HT-29 (cell line): ENCODE data around the gene CFAP157. TPM values are rescaled to one million over a fixed set of nuclear protein-coding genes. Genes with fewer than 3 reads are reported as not detected.
A peak's percentile ranks its signal among the peaks of the same experiment; 100 is the strongest.
"Not testable (repeated sequence)": the region's sequence is repeated elsewhere in the genome, so short reads cannot be mapped to it uniquely, and the experiment has no call there.

Experiments used
- DNase-seq: peaks from one replicate; pipeline ENCODE4 v3.0.0-alpha.2; 2015; ENCODE audit warnings: low spot score
- total RNA-seq: library from RNA; depleted of rRNA; stranded (reverse); fragments of >200 nt; shearing (Covaris generic); gene quantifications from 2 replicates; pipeline ENCODE4 v1.2.3, GENCODE V29; 2014

Gene CFAP157
- total RNA-seq, 1 experiment from 2014 or later, result 0.28 TPM

DNA sequence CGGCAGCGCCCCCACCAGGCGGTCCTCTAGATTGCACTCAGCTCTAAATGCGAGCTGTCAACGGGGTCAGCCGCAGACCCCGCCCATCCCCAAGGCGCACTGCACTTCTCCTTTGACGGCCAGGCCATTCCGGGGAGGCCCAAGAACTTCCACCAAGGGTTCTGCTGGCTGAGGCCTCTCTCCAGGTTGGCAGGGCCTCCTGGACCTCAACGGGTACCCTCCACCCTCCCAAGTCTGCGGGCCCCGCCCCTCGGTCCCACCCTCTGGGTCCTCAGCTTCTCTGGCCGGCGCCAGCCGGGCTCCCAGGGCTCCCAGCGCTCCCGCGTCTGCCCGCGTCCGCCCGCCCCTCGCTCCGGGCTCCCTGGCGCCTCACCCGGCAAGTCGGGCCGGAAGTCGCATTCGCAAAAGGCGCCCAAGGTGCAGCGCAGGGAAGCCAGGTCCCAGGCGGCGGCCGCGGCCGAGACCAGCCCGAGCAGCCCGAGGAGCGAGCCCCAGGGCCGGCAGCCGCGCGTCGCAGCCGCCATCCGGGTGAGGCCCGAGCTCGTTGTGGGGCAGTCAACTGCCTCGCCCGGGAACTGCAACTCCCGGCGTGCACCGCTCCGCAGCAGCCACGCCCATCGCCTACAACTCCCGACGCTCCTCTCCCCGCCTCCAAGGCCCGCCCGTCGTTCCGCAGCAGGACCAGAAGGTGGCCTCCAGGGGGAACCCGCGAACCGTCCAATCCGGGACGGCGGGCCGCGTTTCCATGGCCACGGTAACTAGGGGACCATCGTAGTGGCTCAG is 28.1 kb downstream of the CFAP157 start, which contains the start of gene TOR2A:
Gene TOR2A (minus strand): TSS at position 548 of the 783 bp plus-strand sequence. CDS start 24 bp downstream, at position 524.
- peak; percentile 98 for DNase-seq

DNA sequence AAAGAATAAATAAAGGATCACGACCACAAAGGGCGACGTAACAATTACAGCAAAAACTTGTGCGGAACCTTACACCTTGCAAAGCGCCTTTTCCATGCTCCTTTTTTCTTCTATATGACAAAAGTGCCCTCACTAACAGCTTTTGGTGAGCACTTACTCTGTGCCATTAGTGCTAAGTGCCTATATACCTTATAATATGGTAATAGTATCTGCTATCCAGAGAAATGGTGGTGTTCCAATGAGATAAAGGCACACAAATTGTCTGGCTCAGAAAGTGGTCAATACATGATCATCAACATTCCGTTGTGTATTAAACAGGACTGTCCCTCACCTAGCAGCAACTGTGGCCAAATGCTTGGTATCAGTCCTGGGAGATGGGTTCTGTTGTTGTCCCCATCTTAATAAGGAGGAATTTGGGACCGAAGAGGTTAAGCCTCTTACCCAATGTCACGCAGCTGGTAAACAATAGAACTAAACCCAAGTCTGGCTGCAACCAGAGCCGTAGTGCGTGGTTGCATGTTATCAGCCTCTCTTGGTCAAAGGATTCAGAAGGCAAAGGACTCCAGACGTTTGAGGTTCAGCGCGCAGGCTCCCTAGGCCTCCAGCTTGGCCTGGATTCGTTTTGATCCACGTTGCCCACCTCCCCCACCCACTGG is 28.9 kb downstream of the CFAP157 start:
- DNase-seq, result no peak

DNA sequence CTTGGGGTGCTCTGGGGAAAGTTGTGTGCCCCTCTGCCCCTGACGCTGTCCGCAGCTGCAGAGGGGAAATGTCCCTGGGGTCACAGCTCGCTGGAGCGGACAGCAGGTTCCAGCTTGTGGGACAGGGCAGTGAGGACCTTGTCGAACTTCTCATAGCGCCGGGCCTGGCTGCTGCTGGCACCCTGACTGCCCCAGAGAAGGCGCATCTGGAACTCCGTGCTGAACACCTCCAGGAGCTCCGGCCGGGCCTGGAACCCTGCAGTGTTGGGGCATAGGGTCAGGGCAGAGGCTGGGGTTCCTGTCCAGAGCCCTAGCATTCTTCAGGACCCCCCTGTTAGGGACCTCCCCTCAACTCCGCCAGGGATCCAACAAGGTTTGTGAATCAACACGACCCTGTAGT is 31.9 kb downstream of the CFAP157 start:
- DNase-seq, result no peak

DNA sequence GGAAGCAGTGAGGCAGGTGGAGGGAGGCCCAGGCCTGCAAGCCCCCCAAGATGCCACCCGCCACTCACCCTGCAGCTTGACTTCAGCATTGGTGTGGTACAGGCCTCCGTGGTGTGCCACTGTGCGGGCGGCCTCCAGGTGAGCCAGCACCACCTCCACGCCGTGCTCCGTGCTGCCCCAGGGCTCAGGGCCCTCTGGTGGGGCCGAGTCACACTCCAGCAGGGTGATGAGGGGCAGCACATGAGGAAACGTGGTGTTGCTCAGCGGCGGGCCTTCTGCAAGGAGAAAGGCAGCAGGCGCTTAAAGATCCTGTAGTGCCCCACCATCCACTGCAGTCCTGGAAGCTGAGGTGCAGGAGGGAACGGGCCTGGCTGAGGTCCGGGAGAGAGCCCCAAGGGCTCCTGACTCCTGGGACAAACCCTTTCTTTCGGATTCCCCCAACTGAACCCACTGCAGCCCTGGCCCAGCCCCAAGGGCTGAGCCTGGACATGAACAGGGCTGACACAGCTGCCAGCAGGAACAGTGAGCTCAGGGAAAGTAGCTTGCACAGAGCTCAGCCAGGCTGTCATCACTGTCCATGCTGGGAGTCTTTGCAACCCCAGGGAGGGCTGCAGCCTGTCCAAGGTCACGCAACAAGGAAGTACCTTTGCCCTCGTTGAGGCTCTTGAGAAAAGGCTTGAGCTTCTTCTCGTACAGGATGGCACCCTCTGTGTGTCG is 33.0 kb downstream of the CFAP157 start:
- no peak for DNase-seq

DNA sequence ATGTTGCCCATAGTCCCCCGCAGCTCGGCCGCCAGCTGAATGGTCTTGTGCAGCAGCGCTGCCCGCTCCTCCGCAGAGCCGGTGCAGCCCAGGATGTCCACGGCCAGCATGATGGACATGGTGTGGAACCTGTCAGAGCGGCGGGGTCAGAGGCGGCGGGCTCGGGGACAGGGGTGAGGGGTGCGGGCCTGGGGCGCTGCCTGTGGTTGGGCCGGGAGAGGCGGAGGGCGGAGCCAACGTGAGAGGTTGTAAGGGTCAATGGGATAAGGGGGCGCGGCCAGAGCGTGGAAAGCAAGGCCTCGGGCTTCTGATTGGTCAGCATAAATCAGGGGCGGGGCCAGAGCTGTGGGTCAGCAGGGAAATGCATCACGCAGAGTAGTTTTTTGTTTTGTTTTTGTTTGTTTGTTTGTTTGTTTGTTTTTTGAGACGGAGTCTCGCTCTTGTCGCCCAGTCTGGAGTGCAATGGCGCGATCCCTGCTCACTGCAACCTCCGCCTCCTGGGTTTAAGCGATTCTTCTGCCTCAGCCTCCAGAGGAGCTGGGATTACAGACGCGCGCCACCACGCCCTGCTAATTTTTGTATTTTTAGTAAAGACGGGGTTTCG is 35.1 kb downstream of the CFAP157 start:
- DNase-seq, result no peak

DNA sequence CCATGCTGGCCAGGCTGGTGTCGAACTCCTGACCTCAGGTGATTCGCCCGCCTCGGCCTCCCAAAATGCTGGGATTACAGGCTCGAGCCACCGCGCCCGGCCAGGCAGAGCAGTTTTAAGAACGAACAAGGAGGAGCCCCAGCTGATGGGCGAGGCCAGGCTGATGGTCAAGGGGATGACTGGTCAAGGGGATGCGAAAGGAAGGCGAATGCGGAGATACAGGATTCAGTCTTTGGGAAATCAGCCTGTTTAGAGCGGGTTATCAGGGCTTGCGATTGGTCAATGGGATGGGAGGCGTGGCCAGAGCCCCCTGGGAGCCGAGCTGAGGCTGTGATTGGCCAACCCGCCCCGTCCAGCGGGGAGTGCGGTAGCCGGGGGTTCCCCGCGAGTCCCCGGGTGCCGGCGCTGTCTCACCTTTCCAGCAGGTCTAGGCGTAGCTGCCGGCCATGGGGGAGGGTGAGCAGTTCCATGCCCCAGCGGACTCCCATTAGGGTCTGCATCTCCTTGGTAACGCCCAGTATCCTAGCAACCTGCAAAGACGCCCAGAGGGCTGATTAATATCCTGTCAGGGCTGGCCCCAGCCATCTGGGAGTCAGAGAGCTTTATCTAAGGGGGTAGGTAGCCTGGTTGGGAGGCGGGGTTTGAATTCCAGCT is 35.8 kb downstream of the CFAP157 start:
- DNase-seq, result no peak

DNA sequence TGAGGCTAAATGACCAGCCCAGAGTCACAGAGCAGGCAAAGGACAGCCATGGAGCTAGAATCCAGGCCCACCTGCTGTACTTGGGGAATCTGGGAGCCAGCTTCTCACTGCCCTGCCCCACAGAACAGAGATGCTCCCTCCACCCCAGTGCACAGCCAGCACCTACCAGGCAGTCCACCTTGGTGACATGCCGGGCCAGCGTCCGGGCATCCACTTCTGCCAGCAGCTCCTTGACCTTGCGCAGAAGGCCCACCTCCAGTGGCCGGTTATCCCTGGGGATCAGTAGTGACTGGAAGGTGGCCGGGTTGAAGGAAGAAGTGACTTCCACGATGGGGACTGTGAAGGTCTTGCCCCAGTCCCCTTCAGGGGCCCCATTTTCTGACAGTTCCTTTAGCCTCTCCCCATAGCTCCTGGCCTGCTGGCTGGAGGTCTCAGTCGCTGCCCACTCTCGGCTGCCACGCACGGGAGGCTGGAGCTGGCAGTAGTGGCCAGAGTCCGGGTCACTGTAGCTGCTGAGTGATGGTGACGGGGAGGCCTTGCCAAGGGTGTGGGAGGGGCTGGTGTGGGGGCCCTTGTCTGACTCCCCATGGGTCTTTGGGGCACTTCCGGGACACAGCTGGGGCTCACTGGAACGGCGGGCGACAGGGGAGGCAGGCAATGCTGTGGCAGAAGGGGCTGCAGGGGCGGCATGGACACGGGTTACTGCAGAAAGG is 37.8 kb downstream of the CFAP157 start:
- DNase-seq, result no peak

DNA sequence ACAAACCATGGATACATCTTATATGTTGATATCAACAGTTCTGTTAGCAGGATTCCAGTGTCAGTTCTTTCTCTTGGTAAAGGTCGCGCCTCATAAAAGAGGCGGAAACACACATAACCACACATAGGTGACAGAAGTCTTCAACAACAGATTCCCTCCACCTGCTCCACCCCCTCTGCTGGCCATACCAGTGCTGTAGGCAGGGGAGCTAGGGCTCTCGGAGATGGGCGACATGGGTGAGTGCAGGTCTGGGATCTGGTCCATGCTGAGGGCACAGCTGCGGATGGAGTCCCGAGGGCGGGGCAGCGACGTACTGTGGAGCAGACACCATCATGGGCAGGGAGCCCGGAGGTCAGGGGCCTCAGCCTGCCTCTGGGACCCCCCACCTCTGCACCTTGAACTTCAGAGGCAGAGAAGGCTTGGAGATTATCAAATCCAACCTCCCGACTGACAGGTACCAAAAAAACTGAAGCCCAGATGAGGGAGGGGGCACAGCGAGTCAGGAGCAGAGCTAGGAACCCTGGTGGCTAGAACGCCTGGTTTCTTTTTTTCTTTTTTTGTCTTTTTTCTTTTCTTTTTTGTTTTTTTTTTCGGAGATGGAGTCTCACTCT is 40.3 kb downstream of the CFAP157 start:
- DNase-seq, result peak; percentile 52

DNA sequence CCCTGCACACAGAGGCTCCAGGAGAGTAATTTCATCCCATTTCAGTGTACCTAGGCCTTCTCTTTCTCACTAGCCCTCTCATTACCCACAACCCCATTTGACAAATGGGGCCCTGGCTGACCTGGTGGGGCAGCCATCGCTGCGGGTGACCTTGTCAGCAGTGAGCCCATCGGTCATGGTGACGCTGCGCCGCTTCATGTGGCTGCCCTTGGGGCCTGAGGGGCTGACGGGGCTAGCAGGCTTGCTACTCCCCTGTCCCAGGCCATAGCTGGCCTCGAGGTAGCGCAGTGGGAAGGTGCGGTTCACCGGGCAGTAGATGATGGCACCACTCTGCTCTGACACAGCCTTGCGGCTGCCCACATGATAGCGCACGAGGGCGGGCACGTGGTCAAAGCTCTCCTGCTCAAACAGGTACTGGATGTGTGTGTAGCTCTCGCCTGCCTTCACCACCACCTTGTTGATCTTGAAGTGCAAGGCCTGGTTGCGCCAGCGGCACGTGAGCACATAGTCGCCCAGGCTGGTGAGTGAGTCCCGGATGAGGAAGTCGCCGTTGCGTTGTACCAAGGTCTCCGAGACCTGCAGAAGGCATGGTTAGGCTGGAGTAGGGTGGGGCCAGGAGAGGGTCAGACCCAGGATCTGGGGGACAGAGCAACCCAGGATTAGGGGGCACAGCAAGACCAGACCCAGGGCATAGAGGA is 42.5 kb downstream of the CFAP157 start:
- no peak for DNase-seq

DNA sequence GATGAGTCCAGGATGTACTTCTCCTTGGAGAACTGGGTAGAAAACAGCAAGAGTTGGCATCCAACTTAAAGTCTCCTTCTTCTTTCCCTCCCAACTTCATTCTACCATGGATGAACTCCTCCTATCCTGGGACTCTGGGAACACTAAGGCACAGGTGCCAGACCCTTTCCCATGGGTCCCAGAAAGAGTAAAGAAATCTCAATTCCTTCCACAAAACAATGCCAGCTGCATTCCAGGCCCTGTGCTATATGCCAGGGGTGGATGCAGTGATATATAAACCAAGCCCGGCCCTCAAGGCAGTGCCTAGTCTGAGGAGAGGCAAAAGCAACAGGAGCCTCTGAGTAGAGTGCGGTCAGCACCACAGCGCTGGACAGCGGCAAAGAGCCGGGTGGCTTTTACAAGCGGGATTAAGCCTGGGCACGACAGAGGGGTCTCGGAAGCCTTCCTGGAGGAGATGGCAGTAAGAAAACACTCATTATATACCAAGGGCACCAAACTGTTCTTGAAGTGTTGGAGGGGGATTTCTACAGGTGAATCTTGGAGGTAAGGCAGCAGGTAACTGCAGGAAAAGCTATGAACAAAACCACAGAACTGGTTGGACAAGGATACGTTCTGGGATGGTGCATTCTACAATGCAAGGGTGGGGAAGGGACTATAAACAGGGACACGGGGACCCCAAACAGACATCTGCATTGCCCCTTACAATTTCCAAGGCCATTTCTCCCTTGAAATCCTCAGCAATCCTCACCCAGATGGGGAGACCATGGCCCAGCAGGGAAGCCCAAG is 44.7 kb downstream of the CFAP157 start:
- DNase-seq, result peak; percentile 29

DNA sequence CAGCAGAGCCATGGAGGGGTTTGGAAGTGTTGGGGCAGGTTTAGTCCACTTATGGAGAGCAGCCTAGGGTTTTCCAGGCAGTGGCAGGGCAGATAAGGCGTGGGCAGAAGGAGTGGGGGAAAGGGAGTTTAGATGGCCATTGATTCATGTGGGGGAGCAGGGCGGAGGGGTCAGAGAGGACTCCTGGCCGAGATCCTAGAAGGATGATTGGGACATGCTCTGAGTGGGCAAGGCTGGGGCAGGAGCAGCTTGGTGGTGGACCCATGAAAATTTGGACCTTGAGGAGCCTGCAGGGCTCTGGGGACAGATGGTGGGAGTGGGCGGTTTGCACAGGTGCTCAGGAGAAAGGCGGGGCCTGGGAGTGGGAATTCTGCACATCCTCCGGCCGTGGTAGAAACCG is 46.4 kb downstream of the CFAP157 start:
- DNase-seq, result no peak

DNA sequence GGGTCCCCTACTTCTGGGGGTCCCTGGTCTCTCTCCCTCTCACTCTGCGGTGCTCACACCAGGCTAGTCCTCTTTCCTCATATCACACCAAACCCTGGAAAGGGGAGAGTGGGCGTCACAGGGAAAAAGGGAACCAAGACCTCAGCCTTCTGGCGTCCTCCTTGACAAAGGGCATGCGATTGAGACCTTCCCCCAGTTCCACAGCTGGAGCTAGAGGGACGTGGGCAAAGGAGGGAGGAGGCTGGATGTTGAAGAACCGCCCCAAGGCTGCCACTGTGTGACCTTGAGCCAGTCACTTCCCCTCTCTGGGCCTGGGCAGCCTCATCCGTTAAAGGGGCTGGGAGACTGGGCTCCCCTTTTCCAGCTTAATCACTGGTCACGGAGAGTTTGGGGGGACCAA is 46.8 kb downstream of the CFAP157 start:
- DNase-seq, result no peak

DNA sequence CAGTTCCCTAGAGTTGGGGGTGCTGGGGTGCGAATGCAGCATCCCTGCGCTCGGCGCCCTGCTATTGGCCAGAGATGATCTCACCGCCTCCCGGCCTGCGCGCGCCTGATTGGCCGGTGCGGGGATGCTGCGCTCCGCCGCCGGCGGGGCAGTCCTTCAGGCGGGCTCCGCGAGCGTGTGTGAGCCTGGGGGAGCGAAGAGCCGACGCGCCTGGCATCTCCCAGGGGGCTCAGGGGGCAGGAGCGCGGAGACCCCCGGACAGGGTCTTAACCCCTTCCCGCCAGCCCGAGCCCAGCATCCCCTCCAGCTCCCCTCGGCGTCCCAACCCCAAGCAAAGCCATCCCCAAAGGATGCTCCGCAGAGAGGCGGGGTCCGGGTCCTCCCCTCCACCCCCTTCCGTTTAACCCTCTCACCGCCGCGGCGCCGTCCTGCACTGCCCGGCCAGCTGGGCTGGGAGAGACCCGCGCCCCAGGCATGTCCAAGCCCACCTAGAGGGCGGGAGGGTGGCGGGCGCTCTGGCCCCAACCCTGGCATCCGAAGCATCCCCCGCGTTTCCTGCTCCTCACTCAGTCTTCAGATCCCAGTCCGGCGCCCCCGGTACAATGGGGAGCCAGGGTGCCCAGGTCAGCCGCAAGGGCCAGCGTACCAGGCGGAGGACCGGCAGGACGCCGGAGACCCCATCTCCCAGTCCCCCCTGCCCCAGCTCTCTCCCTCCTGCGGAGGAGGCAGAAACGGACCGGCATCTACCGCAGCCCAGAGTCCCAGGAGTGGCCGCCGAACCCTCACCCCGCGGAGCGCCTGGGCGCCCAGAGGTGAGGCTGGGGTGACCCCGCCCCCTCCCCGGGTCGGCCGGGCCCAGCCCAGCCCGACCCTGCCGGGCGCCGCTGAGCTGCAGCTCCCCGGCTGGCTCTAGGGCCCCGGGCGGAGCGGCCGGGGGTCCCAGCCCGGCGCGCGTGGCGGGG is 47.6 kb downstream of the CFAP157 start:
- DNase-seq, result no peak

DNA sequence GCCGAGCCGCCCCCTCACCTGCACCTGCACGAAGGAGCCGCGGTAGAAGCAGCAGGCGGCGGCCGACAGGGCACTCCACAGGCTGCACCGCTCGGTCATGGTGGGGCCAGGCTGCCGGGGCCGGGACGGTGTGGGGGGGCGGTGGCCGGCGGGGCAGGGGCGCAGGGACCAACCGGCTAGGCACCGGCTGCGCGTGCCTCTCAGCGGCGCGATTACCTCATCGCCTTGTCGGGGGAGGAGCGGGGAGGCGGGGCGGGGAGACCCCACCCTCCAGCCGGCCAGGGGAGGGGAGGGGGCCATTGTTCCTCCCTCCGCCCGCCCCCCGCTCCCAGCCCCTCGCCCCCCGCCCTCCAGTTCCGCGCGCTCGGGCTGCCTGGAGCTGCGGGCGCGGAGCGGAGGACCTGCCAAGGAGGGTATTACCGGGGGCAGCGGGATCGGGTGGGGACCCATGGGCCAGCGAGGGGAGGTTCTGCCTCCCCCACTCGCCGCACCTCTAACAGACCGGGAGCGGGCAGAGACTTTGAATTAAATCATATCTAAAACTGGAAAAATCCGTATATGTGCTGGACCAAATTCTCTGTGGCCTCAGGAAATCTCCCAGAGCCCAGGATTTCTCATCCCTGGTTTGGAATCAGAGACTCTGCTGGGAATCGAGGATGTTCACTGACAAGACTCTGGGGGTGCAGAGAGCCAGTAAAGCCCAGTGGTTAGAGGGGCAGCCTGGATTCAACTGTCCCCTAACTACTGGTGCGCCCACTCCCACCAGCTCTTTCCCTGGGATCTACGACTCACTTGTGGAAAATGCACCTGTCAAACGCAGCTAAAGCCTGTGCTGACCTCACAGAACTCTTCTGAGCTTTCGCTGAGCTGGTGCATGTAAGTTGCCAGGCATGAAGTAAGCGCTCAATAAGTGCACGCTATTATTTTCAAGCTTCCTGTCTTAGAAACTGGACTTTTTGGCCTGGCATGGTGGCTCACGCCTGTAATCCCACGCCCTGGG is 48.6 kb downstream of the CFAP157 start:
- no peak for DNase-seq

DNA sequence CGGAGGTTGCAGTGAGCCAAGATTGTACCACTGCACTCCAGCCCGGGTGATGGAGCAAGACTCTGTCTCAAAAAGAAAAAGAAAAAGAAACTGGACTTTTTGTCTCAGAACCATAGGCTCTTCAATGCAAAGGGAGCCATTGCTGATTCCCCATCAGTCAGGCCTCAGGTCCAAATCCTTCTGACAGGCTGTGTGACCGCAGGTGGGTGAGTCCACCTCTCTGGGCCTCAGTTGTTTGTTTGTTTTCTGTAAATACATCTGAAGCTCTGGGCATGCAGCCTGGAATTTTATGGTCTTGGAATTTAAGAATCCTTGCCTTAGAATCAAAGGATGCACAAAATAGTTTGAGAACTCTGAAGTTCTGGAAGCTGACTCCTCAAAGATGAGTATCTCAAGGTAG is 49.4 kb downstream of the CFAP157 start:
- no peak for DNase-seq

DNA sequence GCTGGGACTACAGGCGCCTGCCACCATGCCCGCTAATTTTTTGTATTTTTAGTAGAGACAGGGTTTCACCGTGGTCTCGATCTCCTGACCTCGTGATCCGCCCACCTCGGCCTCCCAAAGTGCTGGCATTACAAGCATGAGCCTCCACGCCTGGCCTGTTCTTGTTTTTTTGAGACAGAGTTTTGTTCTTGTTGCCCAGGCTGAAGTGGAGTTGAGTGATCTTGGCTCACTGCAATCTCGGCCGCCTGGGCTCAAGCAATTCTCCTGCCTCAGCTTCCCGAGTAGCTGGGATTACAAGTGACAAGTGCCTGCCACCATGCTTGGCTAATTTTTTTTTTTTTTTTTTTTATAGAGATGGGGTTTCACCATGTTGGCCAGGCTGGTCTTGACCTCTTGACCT is 50.0 kb downstream of the CFAP157 start:
- not testable (repeated sequence) for DNase-seq

DNA sequence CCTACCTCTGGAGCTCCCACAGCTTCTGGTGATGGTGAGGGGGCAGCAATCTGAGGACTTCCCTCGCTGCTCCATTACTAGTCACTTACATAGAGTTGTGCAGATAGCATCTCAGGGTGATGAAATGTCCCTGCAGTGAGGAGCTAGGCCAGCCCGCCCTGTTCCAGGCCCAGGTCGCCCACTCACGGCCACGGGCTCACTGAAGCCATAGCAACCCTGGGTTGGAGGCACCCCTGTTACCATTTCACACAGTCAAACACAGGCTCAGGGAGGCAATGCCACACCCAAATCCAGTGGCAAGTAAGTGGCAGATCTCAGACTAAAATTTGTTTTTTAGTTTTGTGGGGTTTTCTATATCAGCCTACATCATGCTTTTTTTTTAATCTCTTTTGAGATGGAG is 52.1 kb downstream of the CFAP157 start:
- DNase-seq, result no peak
